ENCODE data around the gene POU5F1.

Gene POU5F1

GRCh38 chr6:31131595-31131994, 38.9 kb downstream of the POU5F1 start:
- FAIRE-seq (no peak), DNase-seq (ENCODE audit: insufficient read length, low spot score) (no peak)
- TF ChIP-seq, protein P1, sequence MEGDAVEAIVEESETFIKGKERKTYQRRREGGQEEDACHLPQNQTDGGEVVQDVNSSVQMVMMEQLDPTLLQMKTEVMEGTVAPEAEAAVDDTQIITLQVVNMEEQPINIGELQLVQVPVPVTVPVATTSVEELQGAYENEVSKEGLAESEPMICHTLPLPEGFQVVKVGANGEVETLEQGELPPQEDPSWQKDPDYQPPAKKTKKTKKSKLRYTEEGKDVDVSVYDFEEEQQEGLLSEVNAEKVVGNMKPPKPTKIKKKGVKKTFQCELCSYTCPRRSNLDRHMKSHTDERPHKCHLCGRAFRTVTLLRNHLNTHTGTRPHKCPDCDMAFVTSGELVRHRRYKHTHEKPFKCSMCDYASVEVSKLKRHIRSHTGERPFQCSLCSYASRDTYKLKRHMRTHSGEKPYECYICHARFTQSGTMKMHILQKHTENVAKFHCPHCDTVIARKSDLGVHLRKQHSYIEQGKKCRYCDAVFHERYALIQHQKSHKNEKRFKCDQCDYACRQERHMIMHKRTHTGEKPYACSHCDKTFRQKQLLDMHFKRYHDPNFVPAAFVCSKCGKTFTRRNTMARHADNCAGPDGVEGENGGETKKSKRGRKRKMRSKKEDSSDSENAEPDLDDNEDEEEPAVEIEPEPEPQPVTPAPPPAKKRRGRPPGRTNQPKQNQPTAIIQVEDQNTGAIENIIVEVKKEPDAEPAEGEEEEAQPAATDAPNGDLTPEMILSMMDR (IDR thresholded peaks at IDR 0.05; ENCODE audit: insufficient read depth, missing control alignments): no peak

DNA sequence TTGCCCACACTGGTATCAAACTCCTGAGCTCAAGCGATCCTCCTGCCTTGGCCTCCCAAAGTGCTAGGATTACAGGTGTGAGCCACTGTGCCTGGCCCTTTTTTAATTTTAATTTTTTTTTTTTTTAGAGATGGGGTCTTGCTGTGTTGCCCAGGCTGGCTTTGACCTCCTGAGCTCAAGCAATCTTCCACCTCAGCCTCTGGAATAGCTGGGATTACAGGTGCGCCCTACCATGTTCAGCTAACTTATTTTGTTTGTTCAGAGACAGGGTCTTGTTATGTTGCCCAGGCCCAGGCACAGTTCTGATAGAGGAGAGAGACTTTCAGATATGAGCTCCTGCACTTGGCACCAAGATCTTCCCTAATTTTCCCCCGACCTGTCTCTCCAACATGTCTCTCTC, 39.7 kb downstream of the POU5F1 start:
- DNase-seq (ENCODE audit: insufficient read length, low spot score): no peak
- TF ChIP-seq, protein P1 (IDR thresholded peaks at IDR 0.05; ENCODE audit: insufficient read depth, missing control alignments): no peak
- FAIRE-seq: no peak

- no peak for DNase-seq (ENCODE audit: insufficient read length, low spot score)
- TF ChIP-seq, protein P1 (IDR thresholded peaks at IDR 0.05; ENCODE audit: insufficient read depth, missing control alignments): no peak
- no peak for FAIRE-seq
These were observed 41.4 kb downstream of the POU5F1 start for GRCh38 chr6:31129130-31129529.

GRCh38 chr6:31128093-31128676, 42.3 kb downstream of the POU5F1 start:
- DNase-seq (ENCODE audit: insufficient read length, low spot score) (peak; percentile 50), FAIRE-seq (no peak)
- TF ChIP-seq, protein P1 (IDR thresholded peaks at IDR 0.05; ENCODE audit: insufficient read depth, missing control alignments): peak; percentile 66

- FAIRE-seq (no peak), DNase-seq (ENCODE audit: insufficient read length, low spot score) (no peak)
- TF ChIP-seq, protein P1 (IDR thresholded peaks at IDR 0.05; ENCODE audit: insufficient read depth, missing control alignments): no peak
These were observed 43.9 kb downstream of the POU5F1 start for GRCh38 chr6:31126396-31127175.

DNA sequence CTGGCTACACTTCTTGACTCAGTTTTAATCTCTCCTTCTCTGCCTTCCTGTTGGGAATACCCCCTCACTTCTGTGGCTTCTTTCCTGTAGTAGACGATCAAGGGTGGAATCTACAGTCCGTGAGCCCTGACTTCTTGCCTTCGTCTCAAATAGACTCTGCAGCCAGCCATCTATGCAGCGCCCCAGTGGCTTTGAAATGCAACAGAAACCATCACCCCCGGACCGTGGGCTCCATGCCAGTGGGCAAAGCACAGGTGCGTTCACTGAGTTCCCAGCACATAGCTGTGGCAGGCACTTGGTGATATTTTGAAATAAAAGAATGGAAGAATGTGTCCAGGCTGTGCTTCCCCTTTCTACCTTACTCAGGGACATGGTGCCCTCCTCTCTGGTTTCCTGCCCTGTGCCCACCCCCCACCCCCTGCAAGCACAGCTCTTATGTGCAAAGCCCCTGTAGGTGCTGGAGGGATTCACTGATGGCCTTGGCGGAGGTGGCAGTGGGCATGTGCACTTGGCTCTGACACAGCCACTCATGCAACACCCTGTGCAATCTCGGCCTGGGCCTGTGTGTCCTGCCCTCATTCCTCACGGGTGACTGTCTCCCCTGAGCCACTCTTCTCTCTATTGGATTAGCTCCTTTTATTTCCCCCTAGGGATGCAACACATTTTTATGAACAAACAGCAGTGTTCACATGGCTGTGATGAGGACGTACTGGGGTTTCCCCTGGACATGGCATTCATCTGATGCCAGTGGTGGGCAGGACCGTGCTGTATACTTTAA, 44.7 kb downstream of the POU5F1 start:
- TF ChIP-seq, protein P1 (IDR thresholded peaks at IDR 0.05; ENCODE audit: insufficient read depth, missing control alignments): no peak
- no peak for DNase-seq (ENCODE audit: insufficient read length, low spot score)
- no peak for FAIRE-seq
